GM19328 (cell line): ENCODE measurements around the gene PAX5.

Experiments used
- ATAC-seq: cut with Tn5 transposase; IDR thresholded peaks from one replicate; pipeline ENCODE4 v1.9.1; 2021; ENCODE audit warnings: mild to moderate bottlenecking, moderate library complexity; ENCODE audit not compliant: unreplicated experiment

The PAX5 gene

GRCh38 chr9:36961561-36962325 lies 72.3 kb downstream of the PAX5 start:
- ATAC-seq = no peak

GRCh38 chr9:36961051-36961450 lies 73.0 kb downstream of the PAX5 start:
- ATAC-seq = no peak

GRCh38 chr9:36960575-36960955 lies 73.5 kb downstream of the PAX5 start:
- no peak for ATAC-seq

GRCh38 chr9:36959681-36960574 lies 74.1 kb downstream of the PAX5 start:
- no peak for ATAC-seq

- no peak for ATAC-seq
Measured at GRCh38 chr9:36956908-36957307, 77.2 kb downstream of the PAX5 start.

GRCh38 chr9:36950389-36950788 lies 83.7 kb downstream of the PAX5 start:
- no peak for ATAC-seq

- no peak for ATAC-seq
Measured at GRCh38 chr9:36949466-36949865, 84.6 kb downstream of the PAX5 start.

- ATAC-seq = no peak
Measured at GRCh38 chr9:36948051-36948450, 86.0 kb downstream of the PAX5 start.

- no peak for ATAC-seq
Measured at GRCh38 chr9:36946653-36947052, 87.4 kb downstream of the PAX5 start.

- ATAC-seq = no peak
Measured at GRCh38 chr9:36945999-36946398, 88.1 kb downstream of the PAX5 start.

GRCh38 chr9:36942891-36943290 lies 91.2 kb downstream of the PAX5 start:
- no peak for ATAC-seq

- no peak for ATAC-seq
Measured at GRCh38 chr9:36941441-36941840, 92.6 kb downstream of the PAX5 start.

- no peak for ATAC-seq
Measured at GRCh38 chr9:36940881-36941280, 93.2 kb downstream of the PAX5 start.

GRCh38 chr9:36940500-36940853 lies 93.6 kb downstream of the PAX5 start:
- ATAC-seq = no peak

GRCh38 chr9:36939655-36940499 lies 94.2 kb downstream of the PAX5 start:
- ATAC-seq = no peak

GRCh38 chr9:36939214-36939613 lies 94.9 kb downstream of the PAX5 start:
- ATAC-seq = no peak

GRCh38 chr9:36938617-36939016 lies 95.5 kb downstream of the PAX5 start:
- ATAC-seq = no peak

GRCh38 chr9:36937951-36938350 lies 96.1 kb downstream of the PAX5 start:
- no peak for ATAC-seq

- no peak for ATAC-seq
Measured at GRCh38 chr9:36937346-36937745, 96.7 kb downstream of the PAX5 start.

GRCh38 chr9:36936498-36936831 lies 97.6 kb downstream of the PAX5 start:
- no peak for ATAC-seq

GRCh38 chr9:36935768-36936497 lies 98.1 kb downstream of the PAX5 start:
- ATAC-seq = peak; percentile 45
